Activated T-helper 2 cell treated with anti-CD3 and anti-CD28 coated beads, Interferon-gamma antibody, Interleukin-2, Interleukin-4, amounts not matched to agents 10 μg/mL and 5 μg/mL and 100 μg/mL, durations not matched to agents 14 hours and 24 hours and 36 hours (primary cell): Measurements from ENCODE around the gene ASRGL1. TPM values are rescaled to one million over a fixed set of nuclear protein-coding genes. Genes with fewer than 3 reads are reported as not detected.

Source experiments
- DNase-seq: peaks from one replicate; pipeline ENCODE4 v3.0.0; 2021; ENCODE audit warnings: low spot score
- H3K27ac Mint-ChIP-seq: one replicate; pipeline ENCODE4 v1.8.0; 2021; ENCODE audit warnings: mixed read lengths
- H3K27me3 Mint-ChIP-seq: one replicate; pipeline ENCODE4 v1.8.0; 2021; ENCODE audit warnings: low read depth, mixed read lengths
- H3K36me3 Mint-ChIP-seq: one replicate; pipeline ENCODE4 v1.8.0; 2021; ENCODE audit warnings: low read depth, mixed read lengths
- H3K4me1 Mint-ChIP-seq: one replicate; pipeline ENCODE4 v1.8.0; 2021; ENCODE audit warnings: low read depth, mixed read lengths
- H3K4me3 Mint-ChIP-seq: one replicate; pipeline ENCODE4 v1.8.0; 2021; ENCODE audit warnings: low read depth, mild to moderate bottlenecking, moderate library complexity, mixed read lengths
- H3K9me3 Mint-ChIP-seq: one replicate; pipeline ENCODE4 v1.8.0; 2021; ENCODE audit warnings: mixed read lengths
- intact Hi-C: fragments of 100-400 bp; cut with micrococcal nuclease; formaldehyde crosslinking; loops from one replicate; pipeline ENCODE4 v1.15.1; 2023
- total RNA-seq: library from RNA; stranded (reverse); gene quantifications from 2 replicates; pipeline ENCODE4 v1.2.3, GENCODE V29; 2022

The ASRGL1 gene
- total RNA-seq, 1 donor from 2014 or later: 6.1 TPM

DNA sequence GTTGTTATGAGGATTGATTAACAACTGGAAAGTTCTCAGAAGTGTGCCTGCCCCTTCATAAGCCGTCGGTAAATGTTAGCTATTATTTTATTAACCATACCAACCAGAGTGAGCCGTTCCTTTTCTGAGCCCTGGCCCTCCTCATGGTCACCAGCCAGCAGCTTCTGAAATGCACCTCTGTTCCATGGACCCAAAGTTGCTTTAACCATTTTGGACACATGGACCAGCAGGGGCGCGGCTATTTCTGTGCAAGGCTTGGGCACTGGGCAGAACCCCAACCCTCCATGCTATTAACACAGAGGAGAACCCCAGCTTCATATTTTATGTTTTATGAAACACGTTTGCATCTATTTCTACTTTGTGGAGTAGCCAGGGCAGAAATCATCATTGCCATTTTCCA is 63.0 kb downstream of the ASRGL1 start:
- DNase-seq: no peak
- H3K4me1 Mint-ChIP-seq: peaks cover 22% of the 10 kb centered on the region
- intact Hi-C loops: no loop called here
- H3K36me3 Mint-ChIP-seq: no peaks in the 10 kb centered on the region
- H3K4me3 Mint-ChIP-seq: no peak overlapping the region
- no peaks in the 10 kb centered on the region for H3K27me3 Mint-ChIP-seq
- no peak overlapping the region for H3K27ac Mint-ChIP-seq
- H3K9me3 Mint-ChIP-seq: no peaks in the 10 kb centered on the region

DNA sequence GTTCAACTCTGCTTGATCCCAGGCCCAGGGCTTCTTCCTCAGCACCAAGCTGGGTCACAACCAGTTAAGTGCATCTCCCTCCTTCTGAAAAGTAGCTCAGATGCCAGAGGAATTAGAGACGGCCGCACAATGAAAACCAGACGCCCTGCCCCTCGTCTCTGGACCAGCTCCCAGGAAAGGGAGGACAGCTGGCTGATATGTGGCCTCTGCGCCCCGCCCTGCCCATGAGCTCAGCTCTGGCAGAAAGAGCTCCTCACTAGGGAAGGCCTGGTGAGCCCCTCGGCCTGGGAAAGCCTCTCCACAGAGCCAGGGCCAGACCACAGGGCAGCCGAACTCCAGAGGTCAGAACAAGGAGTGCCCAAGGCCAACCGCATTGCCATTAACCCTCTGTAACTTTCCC is 63.5 kb downstream of the ASRGL1 start:
- no peak for DNase-seq

DNA sequence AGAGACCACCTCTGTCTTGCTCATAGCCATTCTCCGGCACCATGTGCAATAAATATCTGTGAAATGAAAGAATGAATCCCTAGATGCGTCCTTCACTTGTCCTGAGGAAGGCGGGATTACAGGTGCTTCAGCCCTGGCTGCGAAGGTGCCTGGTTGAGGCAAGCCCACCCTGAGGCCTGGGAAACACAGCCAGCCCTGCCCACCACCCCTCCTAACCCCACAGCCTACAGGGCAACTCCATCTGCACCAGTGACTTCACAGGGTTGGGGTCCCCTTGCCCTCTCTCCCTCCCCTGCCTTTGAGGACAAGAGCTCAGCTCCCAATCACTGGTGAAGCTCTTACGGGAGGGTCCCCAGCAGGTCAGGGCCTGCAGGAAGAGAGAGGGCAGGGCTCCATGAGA is 64.1 kb downstream of the ASRGL1 start:
- Mint-ChIP-seq H3K27ac (peak overlapping the region; percentile 89), H3K4me3 (peak overlapping the region; percentile 75), H3K36me3 (no peaks in the 10 kb centered on the region), H3K9me3 (no peaks in the 10 kb centered on the region), H3K4me1 (peaks cover 21% of the 10 kb centered on the region), H3K27me3 (no peaks in the 10 kb centered on the region)
- DNase-seq: no peak
- intact Hi-C loops: no loop called here

More for the DNA sequence above, 63.5 kb downstream of the ASRGL1 start:
- no peaks in the 10 kb centered on the region for H3K36me3 Mint-ChIP-seq
- H3K27ac Mint-ChIP-seq: no peak overlapping the region
- intact Hi-C loops: no loop called here
- no peaks in the 10 kb centered on the region for H3K9me3 Mint-ChIP-seq
- no peaks in the 10 kb centered on the region for H3K27me3 Mint-ChIP-seq
- no peak overlapping the region for H3K4me3 Mint-ChIP-seq
- H3K4me1 Mint-ChIP-seq: peaks cover 21% of the 10 kb centered on the region

DNA sequence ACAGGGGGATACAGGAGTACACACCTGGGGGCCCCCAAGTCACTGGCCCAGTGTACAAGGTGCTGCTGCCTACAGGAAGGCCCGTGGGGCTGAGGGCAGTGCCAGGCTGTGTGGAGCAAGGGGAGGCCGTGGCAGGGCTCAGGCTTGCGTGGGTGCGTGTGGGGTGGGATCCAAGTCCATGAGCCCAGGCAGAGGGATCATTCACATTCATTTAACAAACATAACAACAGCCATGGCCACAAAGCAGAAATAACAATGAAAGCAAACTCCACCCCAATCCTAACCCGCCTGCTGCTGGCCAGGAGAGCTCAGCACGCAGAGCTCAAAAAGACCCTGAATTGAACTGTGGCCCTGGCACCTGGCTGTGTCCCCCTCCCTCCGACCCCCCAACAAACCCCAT is 64.6 kb downstream of the ASRGL1 start:
- no peaks in the 10 kb centered on the region for H3K27me3 Mint-ChIP-seq
- no peaks in the 10 kb centered on the region for H3K36me3 Mint-ChIP-seq
- H3K27ac Mint-ChIP-seq: peak overlapping the region; percentile 89
- H3K4me3 Mint-ChIP-seq: peak overlapping the region; percentile 75
- peaks cover 21% of the 10 kb centered on the region for H3K4me1 Mint-ChIP-seq
- intact Hi-C loops: no loop called here
- no peaks in the 10 kb centered on the region for H3K9me3 Mint-ChIP-seq
- no peak for DNase-seq

DNA sequence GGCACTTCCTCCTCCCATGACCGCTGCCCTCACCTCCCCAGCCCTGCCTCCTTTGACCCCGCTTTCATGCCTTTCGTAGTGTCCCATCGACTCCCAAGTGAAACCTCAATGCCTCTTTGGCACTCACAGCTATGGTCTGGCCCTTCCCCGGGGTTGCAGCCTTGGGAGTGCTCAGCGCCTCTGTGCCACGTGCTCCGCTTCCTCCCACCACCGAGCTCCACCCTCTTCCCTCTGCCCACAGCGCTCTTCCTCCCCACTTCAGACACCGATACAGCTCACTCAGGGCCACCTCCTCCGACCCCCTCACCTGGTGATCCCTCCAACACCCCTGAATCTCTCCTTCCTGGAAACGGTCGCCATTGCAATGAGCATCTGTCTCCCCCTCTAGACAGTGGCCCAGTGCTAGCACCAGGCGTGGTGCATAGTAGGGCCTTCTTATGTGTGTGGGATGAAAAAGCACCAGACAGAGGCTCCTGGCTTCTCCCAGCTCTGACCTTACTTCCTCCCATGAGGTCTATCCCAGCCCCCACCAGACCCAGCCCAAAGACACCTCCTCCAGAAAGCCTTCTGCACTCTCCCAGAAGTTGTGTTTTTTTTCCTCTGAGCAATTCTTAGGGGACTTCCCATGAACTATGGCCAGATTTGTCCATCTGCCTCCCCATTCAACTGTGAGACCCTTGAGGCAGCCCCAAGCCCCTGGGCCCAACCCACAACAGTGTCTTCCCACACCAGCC is 65.1 kb downstream of the ASRGL1 start:
- intact Hi-C loops: no loop called here
- no peaks in the 10 kb centered on the region for H3K36me3 Mint-ChIP-seq
- H3K9me3 Mint-ChIP-seq: no peaks in the 10 kb centered on the region
- H3K27ac Mint-ChIP-seq: peak overlapping the region; percentile 89
- peak; percentile 45 for DNase-seq
- peak overlapping the region; percentile 75 for H3K4me3 Mint-ChIP-seq
- H3K4me1 Mint-ChIP-seq: peaks cover 21% of the 10 kb centered on the region
- no peaks in the 10 kb centered on the region for H3K27me3 Mint-ChIP-seq

DNA sequence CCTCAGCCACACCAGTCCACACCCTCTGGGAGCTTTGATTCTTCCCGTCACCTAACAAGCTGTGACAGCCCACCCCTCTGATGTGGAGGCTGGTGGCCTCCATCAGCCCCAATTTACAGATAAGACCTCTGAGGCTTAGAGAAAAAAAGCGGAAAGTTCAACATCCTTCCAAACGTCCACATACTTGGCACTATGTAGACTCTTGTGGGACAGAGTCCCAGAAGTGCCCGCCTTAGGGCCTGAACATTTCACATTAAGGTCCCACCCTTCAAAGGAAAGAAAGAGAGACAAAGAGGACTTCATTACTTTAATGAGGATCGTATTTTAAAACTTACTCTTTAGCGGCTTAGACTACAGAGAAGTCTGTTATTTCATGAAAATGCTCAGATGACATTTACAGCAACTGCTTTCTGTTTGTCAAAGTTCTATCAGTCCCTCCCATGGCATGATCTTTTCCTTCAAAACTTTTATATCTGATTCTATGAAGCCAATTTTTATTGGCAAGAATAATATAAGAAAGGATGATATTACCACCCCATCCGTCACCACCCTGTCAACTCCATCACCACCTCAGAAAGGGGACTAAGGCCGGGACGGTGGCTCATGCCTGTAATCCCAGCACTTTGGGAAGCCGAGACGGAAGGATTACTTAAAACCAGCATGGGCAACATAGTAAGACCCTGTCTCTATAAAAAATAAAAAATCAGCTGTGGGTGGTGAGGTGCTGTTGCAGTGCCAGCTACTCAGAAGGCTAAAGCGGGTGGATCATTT is 65.9 kb downstream of the ASRGL1 start:
- no peaks in the 10 kb centered on the region for H3K27me3 Mint-ChIP-seq
- H3K4me1 Mint-ChIP-seq: peaks cover 21% of the 10 kb centered on the region
- no peak for DNase-seq
- H3K36me3 Mint-ChIP-seq: no peaks in the 10 kb centered on the region
- H3K4me3 Mint-ChIP-seq: peak overlapping the region; percentile 75
- intact Hi-C loops: no loop called here
- H3K27ac Mint-ChIP-seq: peak overlapping the region; percentile 89
- H3K9me3 Mint-ChIP-seq: no peaks in the 10 kb centered on the region

DNA sequence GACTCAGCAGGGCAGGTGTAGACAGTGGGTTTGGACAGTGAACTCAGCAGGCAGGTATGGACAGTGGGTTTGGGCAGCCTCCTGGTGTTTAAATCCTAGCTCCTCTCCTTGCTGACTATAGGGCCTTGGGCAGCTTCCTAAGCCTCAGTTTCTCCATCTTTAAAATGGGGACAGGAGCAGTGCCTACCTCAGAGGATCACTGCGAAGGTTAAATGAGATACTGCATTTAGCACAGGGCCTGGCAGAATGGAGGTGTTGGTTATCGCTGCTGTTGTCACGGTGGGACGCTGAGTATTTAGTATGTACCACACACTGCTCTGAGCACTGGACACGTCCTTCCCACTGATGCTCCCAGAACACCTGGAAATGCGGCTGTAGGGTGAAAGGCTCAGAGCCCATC is 67.2 kb downstream of the ASRGL1 start:
- H3K36me3 Mint-ChIP-seq: no peaks in the 10 kb centered on the region
- H3K27me3 Mint-ChIP-seq: no peaks in the 10 kb centered on the region
- intact Hi-C loops: no loop called here
- peaks cover 15% of the 10 kb centered on the region for H3K4me1 Mint-ChIP-seq
- DNase-seq: no peak
- no peak overlapping the region for H3K27ac Mint-ChIP-seq
- H3K9me3 Mint-ChIP-seq: no peaks in the 10 kb centered on the region
- H3K4me3 Mint-ChIP-seq: no peak overlapping the region

DNA sequence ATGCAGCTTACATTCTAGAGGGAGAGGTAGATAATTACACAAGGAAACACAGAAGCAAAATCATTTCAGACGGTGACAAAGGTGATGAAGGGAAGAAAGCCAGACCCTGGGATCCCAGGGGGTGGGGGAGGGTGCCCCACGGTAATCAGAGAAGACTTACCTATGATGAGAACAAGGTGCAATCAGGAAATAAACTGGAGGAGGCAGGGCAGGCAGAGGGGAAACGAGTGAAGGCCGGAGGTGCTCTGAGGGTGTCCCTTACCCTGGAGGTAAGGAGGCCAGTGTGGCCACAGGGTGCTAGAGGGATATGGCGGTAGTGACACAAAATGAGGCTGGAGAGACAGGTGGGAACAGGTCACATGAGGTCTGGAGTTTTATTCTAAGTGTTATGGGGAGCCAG is 67.7 kb downstream of the ASRGL1 start:
- Mint-ChIP-seq H3K36me3 (no peaks in the 10 kb centered on the region), H3K4me1 (peaks cover 15% of the 10 kb centered on the region), H3K27me3 (no peaks in the 10 kb centered on the region), H3K9me3 (no peaks in the 10 kb centered on the region), H3K4me3 (no peak overlapping the region), H3K27ac (no peak overlapping the region)
- intact Hi-C loops: no loop called here
- DNase-seq: no peak

DNA sequence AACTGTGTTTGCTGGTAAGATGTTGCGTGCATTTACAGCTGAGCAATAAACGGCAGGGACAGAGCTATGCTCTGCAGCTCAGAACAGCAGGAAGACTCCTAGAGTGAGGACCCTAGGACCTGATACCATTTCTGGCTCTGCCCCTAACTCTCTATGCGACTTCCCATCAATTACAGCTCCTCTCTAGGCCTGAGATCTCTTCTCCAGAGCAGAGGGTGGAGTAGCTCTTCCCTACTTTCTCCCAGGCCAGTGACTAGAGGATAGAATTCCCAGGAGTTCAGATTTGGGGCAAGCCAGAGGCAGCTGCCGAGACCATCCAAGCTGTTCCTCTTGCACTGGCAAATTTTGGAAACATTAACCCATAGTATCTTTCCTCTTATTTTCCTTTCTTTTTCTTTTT is 68.8 kb downstream of the ASRGL1 start:
- DNase-seq: no peak
- H3K36me3 Mint-ChIP-seq: no peaks in the 10 kb centered on the region
- no peak overlapping the region for H3K4me3 Mint-ChIP-seq
- H3K27ac Mint-ChIP-seq: no peak overlapping the region
- H3K27me3 Mint-ChIP-seq: no peaks in the 10 kb centered on the region
- H3K9me3 Mint-ChIP-seq: no peaks in the 10 kb centered on the region
- peaks cover 15% of the 10 kb centered on the region for H3K4me1 Mint-ChIP-seq
- intact Hi-C loops: no loop called here

DNA sequence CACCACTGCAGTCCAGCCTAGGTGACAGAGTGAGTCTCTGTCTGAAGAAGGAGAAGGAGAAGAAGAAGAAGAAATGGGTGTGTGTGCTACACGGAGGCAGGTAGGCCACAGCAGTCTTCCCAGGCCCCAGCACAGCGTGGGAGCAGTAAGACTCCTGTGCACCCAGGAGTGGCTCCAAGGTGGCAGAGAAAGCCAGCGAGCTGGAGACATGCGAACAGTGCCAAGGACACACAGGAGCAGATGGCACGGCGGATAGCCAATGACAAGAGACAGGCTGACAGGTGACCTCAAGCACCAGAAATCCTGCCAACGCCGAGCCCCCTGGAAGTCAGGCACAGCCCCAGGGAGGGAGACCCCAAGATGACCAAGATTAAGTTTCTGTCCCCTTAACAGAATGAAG is 72.6 kb downstream of the ASRGL1 start:
- Mint-ChIP-seq H3K36me3 (no peaks in the 10 kb centered on the region), H3K27me3 (no peaks in the 10 kb centered on the region), H3K4me1 (no peaks in the 10 kb centered on the region), H3K4me3 (no peak overlapping the region), H3K9me3 (no peaks in the 10 kb centered on the region), H3K27ac (no peak overlapping the region)
- intact Hi-C loops: no loop called here
- DNase-seq: no peak

DNA sequence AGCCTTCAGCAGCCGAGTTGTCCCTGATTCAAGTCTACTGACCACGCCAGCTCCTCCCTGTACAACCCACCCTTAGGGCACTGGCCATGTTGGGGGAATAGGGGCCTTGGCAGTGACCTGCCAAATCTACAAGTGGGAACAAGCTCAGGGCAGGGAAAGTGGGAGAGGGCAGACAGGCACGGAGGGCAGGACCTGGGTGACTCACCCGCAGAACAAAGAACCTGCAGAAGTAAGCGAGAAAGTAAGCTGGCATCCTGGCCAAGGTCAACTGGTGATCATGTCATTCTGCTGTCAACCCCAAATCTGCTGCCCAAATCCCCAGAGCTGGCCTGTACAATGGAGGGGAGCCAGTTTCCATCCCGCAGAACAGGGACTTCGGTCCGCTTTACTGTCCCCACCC is 73.7 kb downstream of the ASRGL1 start:
- no peaks in the 10 kb centered on the region for H3K36me3 Mint-ChIP-seq
- H3K27me3 Mint-ChIP-seq: no peaks in the 10 kb centered on the region
- no peak overlapping the region for H3K27ac Mint-ChIP-seq
- no peak overlapping the region for H3K4me3 Mint-ChIP-seq
- no peak for DNase-seq
- H3K4me1 Mint-ChIP-seq: no peaks in the 10 kb centered on the region
- no peaks in the 10 kb centered on the region for H3K9me3 Mint-ChIP-seq
- intact Hi-C loops: no loop called here

DNA sequence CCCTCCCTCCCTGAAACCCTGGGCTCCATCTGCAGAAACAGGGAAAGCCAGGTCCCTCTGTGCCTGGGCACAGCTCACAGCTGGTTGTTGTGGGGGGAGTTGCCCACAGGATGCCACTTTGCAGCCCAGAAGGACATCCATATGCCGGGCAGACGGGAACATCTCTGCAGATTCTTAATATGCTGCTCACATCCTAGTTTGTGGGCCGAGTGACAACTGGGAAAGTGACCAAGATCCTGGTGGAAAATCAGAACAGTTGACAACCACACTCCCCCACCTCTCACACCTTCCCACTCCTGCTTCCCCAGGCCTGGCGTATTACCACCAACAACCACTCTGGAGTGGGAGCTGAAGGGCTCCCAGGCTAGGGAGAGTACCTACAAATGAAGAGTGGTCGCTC is 74.3 kb downstream of the ASRGL1 start:
- intact Hi-C loops: no loop called here
- no peak for DNase-seq
- Mint-ChIP-seq H3K9me3 (no peaks in the 10 kb centered on the region), H3K36me3 (no peaks in the 10 kb centered on the region), H3K27ac (no peak overlapping the region), H3K4me3 (no peak overlapping the region), H3K27me3 (no peaks in the 10 kb centered on the region), H3K4me1 (no peaks in the 10 kb centered on the region)

DNA sequence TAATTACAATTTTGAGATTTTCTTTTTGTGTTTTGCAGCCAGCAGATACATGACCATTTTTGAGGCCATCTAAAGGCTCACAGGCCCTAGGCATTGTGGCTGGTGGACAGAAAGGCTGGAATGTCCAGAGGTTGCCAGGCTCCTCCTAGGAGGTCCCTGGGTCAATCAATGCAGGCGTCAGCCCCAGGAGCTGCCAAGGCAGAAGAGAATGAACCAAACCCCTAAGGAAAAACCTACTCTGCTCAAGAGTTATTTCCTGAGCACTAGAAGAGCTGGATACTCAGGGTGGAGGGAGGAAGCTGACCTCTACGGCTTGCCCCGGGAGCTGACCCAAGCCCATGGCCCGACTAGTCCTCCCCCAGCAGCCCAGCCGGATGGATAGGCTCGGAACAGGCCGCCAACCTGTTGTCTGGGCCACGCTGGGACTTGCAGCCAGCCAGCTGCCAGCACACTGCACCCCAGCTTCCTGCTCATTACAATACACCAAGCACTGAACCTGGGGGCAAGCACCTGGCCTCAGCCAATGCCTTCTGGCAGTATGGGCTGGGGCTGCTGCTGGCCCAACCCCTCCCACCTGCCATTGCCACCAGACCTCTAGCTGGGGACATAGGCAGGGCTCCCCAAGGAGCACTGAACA is 75.9 kb downstream of the ASRGL1 start:
- Mint-ChIP-seq H3K27me3 (no peaks in the 10 kb centered on the region), H3K9me3 (no peaks in the 10 kb centered on the region), H3K27ac (no peak overlapping the region), H3K36me3 (no peaks in the 10 kb centered on the region), H3K4me1 (no peaks in the 10 kb centered on the region), H3K4me3 (no peak overlapping the region)
- intact Hi-C loops: no loop called here
- no peak for DNase-seq
